ENCODE results near the gene IFI30. TPM values are rescaled to one million over a fixed set of nuclear protein-coding genes. Genes with fewer than 3 reads are reported as not detected.

IFI30 gene
- total RNA-seq, result 17.6 and 20.6 TPM in 2 replicates

DNA sequence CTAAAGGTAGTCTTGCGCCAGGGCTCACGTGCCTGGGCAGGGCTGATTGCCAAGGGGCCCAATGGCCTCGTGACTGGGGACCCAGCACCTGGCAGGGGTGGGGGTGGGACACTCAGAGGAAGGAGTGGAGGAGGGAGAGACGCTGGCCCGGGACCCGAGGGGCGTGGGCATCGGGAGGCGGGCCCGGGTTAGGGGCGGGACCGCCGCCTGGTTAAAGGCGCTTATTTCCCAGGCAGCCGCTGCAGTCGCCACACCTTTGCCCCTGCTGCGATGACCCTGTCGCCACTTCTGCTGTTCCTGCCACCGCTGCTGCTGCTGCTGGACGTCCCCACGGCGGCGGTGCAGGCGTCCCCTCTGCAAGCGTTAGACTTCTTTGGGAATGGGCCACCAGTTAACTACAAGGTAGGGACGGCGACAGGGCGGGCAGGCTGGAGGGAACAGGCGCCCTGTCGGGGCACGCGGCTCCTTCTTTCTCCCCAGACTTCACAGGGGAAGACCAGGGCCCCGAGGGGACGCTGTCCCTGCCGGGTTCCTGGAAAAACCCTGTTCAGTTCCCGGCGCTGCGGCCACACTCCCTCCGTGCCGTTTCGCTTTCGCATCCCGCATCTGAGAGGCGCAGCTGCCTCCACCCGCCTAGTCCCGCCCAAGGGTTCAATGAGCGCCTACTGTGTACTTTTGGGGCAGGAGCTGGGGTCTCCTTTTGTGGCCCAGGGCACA is at the start of gene IFI30:
Gene IFI30 (plus strand): TSS at position 242 of the 717 bp plus-strand sequence. CDS start 29 bp downstream, at position 271.
- Histone ChIP-seq H3K4me3 (ENCODE audit: low read depth, low read length) (peak within 1 kb of the TSS; percentile 57), H3K36me3 (ENCODE audit: control insufficient read depth, insufficient read depth, low read length) (peaks cover 4% of the 10 kb centered on the region), H3K27me3 (ENCODE audit: control insufficient read depth, insufficient read depth, low read length) (no peaks in the 10 kb centered on the region)
- FAIRE-seq (no peak), DNase-seq (ENCODE audit: low read depth) (no peak)
- no peak for TF ChIP-seq CTCF (IDR thresholded peaks at IDR 0.05; ENCODE audit: insufficient read depth, low read length, severe bottlenecking)

DNA sequence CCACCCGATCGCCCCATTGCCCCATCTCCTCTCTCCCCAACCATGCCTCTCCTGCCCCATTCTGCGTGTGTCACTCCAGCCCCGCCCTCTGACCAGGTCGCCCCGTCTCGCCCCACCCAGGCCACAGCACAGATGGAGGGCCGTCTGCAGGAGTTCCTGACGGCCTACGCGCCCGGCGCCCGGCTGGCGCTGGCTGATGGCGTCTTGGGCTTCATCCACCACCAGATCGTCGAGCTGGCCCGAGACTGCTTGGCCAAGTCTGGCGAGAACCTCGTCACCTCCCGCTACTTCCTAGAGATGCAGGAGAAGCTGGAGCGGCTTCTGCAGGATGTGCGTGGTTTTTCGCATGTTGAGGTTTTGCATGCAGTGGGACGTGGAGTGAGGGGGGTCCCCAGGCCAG is 49.8 kb upstream of the IFI30 start:
- TF ChIP-seq CTCF (IDR thresholded peaks at IDR 0.05; ENCODE audit: insufficient read depth, low read length, severe bottlenecking), result no peak
- H3K36me3 ChIP-seq (ENCODE audit: control insufficient read depth, insufficient read depth, low read length), result peaks cover 13% of the 10 kb centered on the region

GRCh38 chr19:18126097-18126496 is 47.5 kb upstream of the IFI30 start:
- TF ChIP-seq CTCF (IDR thresholded peaks at IDR 0.05; ENCODE audit: insufficient read depth, low read length, severe bottlenecking), result no peak
- DNase-seq (ENCODE audit: low read depth) (no peak), FAIRE-seq (no peak)
- Histone ChIP-seq H3K36me3 (ENCODE audit: control insufficient read depth, insufficient read depth, low read length) (peaks cover 13% of the 10 kb centered on the region), H3K27me3 (ENCODE audit: control insufficient read depth, insufficient read depth, low read length) (no peaks in the 10 kb centered on the region), H3K4me3 (ENCODE audit: low read depth, low read length) (no peak overlapping the region)

More for the DNA sequence above, 49.8 kb upstream of the IFI30 start:
- Histone ChIP-seq H3K27me3 (ENCODE audit: control insufficient read depth, insufficient read depth, low read length) (no peaks in the 10 kb centered on the region), H3K4me3 (ENCODE audit: low read depth, low read length) (no peak overlapping the region)
- no peak for FAIRE-seq
- no peak for DNase-seq (ENCODE audit: low read depth)

DNA sequence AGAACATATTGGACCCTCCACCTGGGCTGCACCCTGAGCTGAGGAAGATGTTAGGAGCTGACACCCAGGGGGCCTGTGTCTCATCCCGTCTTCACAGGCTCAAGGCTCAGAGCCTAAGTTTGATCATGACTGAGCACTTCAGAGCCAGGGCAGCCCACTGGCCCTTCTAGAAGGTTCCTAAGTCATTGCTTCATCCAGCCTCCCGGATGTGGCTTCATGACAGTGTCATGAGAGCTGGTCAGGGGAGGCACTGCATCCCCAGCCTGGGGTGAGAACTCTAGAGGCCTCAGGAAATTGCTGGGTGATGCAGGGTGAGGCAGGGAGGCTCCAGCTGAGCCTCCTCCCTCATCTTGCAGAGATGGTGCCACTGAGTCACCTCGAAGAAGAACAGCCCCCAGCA is 45.6 kb upstream of the IFI30 start:
- Histone ChIP-seq H3K4me3 (ENCODE audit: low read depth, low read length) (no peak overlapping the region), H3K36me3 (ENCODE audit: control insufficient read depth, insufficient read depth, low read length) (peaks cover 10% of the 10 kb centered on the region), H3K27me3 (ENCODE audit: control insufficient read depth, insufficient read depth, low read length) (no peaks in the 10 kb centered on the region)
- TF ChIP-seq CTCF (IDR thresholded peaks at IDR 0.05; ENCODE audit: insufficient read depth, low read length, severe bottlenecking), result no peak
- DNase-seq (ENCODE audit: low read depth) (peak; percentile 10), FAIRE-seq (no peak)

DNA sequence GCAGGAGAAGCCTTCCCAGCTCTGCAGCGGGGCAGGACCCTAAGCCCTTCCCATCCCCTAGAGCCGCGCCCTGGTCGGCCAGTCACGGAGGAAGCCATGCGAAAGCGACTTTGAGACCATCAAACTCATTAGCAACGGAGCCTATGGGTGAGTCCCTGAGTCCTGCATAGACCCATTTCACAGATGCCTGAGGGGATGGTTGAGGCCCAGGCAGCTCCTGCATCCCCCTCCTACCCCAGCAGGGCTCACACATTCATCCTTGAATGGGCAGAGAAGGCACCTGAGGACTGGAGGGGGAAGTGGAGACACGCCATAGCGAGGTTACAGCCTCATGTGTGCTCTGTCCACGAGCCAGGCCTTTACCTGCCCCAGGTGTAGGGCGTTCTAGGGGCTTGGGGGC is 44.8 kb upstream of the IFI30 start:
- no peak for DNase-seq (ENCODE audit: low read depth)
- no peak for TF ChIP-seq CTCF (IDR thresholded peaks at IDR 0.05; ENCODE audit: insufficient read depth, low read length, severe bottlenecking)
- Histone ChIP-seq H3K36me3 (ENCODE audit: control insufficient read depth, insufficient read depth, low read length) (peaks cover 8% of the 10 kb centered on the region), H3K27me3 (ENCODE audit: control insufficient read depth, insufficient read depth, low read length) (no peaks in the 10 kb centered on the region), H3K4me3 (ENCODE audit: low read depth, low read length) (no peak overlapping the region)
- FAIRE-seq, result no peak

Data from bronchial epithelial cell (primary cell).